Measurements from ENCODE around the gene HEYL.
"Not testable (repeated sequence)": the region's sequence is repeated elsewhere in the genome, so short reads cannot be mapped to it uniquely, and the experiment has no call there.

HEYL gene

DNA sequence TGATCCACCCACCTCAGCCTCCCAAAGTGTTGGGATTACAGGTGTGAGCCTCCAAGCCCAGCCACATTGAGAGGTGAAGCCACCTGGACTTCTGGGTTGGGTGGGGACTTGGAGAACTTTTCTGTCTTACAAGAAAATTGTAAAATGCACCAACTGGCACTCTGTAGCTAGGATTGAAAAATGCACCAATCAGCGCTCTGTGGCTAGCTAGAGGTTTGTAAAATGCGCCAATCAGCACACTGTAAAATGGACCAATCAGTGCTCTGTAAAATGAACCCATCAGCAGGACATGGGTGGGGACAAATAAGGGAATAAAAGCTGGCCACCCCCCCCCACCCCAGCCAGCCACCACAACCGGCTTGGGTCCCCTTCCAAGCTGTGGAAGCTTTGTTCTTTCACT lies 35.8 kb downstream of the HEYL start:
- DNase-seq (ENCODE audit: low spot score) = not testable (repeated sequence)

DNA sequence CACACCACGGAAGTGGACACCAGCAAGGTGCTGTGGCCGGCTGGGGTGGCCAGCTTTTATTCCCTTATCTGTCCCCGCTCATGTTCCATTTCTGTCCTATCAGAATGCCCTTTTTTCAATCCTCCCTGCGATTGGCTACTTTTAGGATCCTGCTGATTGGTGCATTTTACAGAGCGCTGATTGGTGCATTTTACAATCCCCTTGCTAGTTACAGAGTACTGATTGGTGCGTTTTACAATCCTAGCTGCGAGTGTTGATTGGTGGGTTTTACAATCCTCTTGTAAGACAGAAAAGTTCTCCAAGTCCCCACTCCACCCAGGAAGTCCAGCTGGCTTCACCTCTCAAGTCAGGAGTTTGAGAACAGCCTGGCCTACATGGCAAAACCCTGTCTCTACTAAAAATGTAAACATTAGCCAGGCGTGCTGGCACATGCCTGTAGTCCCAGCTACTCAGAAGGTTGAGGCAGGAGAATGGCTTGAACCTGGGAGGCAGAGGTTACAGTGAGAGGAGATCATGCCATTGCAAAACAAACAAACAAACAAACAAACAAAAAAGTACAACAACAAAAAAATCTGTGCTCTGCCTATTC lies 37.7 kb downstream of the HEYL start:
- DNase-seq (ENCODE audit: low spot score) = not testable (repeated sequence)

DNA sequence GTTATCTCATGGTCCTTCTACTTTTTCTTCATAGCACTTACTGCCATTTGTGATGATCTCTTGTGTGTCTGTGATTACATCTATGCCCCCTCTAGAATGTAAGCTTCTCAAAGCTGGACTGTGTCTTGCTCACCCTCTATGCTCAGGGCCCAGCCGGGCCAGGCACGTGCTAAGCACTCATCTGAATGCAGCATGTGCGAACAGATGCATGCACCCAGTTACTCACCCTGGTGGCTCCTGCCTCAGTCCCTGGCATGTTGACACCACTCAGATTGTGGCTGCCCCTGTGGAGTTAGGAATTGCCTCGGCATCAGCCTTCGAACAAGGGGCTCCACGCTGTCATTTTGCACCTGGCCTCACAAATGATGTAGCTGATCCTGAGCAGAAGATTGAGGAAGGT lies 43.3 kb downstream of the HEYL start:
- DNase-seq (ENCODE audit: low spot score) = no peak

DNA sequence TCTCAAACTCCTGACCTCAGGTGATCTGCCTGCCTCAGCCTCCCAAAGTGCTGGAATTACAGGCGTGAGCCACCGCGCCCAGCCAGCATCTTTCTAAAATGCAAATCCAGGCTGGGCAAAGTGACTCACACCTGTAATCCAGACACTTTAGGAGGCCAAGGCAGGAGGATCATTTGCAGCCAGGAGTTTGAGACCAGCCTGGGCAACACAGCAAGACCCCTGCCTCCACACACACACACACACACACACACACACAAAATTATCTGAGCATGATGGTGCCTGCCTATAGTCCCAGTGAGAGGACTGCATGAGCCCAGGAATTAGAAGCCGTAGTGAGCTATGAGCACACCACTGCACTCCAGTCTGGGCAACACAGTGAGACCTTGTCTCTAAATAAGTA lies 46.1 kb downstream of the HEYL start:
- no peak for DNase-seq (ENCODE audit: low spot score)

DNA sequence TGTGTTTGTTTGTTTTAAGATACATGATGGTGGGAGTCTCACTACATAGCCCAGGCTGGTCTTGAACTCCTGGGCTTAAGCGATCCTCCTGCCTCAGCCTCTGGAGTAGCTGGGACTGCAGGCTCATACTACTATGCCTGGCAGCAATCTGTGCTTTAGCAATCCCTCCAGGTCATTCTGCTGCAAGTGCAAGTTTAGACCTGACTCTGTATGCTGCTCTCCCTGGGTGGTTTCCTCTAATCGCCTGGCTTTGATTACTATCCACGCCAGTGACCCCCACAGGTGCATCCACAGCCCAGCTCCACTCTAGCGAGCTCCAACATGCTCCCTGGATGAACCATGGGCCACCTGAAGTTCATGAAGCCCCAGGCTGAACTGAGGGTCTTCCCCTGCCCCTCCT lies 47.4 kb downstream of the HEYL start:
- DNase-seq (ENCODE audit: low spot score) = no peak

DNA sequence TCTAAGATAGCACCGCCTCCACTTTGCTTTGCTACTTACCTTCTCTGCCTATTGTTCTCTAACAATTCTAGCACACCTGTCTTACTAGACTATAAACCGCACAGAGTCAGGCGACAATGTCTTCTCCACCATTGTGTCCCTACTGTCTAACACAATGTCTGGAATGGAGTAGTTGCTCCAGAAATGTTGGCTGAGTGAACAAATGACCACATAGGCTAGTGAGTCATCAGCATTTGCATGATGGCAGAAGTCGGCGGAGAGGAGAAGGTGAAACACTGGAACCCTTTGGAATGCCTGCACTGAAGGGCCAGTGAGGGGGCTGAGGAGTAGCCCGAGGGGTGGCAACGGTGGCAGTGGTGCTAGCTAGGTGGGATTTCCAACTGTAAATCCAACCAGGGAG lies 48.9 kb downstream of the HEYL start:
- DNase-seq (ENCODE audit: low spot score) = peak; percentile 46

DNA sequence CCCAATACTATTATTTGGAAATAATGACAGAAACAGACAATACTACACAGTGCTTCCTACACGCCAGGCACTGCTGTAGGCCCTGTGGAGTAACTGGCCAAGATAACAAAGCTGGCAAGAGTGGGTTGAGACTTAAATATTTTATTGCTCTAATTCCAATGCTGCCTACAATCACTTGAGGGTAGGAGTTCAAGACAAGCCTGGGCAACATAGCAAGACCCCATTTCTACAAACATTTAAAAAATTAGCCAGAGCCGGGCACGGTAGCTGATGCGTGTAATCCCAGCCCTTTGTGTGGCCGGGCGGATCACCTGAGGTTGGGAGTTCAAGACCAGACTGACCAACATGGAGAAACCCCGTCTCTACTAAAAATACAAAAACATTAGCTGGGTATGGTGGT lies 53.5 kb downstream of the HEYL start:
- DNase-seq (ENCODE audit: low spot score) = no peak

DNA sequence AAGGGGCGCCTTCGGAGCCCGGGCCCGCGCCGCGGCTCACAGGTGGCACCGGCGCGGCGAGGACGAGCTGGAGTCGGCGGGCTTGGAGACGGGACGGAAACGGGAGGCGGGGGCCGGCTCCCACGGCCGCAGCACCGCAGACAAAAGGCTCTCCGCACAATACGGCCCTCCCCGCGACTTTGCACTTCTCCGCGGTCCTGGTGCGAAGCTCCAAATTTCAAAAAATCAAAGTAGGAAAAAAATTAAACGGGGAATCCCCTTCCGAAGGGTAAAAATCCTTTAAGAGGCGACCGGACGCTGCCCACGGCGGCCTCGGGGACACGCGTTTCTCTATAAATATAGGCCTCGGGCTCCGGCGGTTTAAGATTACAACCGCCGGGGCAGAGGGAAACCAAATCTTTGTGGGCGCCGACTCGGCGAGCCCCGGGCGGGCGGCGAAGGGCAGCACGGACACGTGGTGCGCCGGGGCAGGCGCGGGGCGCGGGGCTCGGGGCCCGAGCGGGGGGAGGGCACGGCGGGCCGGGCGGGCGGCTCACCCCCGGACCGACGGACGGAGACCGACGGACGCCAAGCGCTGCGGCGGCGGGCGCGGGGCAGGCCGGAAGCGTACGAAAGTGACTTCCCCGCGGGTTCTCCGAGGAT lies 63.3 kb downstream of the HEYL start:
- peak; percentile 70 for DNase-seq (ENCODE audit: low spot score)

DNA sequence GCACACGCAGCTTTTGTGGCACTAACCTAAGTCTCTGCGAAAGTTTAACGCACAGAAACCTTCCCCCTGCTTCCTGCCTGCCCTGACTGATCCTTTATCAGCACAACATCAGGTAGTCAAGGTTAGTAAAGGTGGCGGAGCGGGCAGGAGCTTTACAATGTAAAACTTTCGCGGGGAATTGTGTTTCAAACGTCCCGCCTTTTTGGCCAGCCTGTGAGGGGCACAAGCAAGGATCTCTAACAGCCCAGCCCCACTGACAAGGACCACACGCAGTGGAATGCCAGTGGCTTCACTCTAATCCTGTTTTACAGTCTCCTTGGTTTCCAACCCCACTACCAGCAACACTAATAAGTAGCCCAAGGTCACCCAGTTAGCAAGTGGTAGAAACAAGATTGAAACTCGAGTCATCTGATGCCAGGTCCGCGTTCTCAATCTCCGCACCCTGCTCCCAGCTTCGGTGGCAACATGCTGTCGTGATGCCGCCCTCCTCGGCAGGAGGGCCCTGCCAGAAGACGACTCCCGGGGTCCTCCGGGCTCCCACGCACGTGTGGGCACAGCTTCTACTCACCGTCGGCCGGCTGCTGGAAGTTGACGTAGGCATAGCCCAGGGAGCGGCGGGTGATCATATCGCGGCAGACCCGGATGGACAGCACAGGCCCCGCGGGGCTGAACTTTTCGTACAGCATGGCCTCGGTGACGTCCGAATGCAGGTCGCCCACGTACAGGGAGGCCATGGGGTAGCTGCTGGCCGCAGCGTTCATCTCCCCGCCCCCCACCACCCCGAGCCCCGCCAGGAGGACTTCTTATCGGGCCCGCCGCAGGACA lies 64.0 kb downstream of the HEYL start:
- peak; percentile 69 for DNase-seq (ENCODE audit: low spot score)

DNA sequence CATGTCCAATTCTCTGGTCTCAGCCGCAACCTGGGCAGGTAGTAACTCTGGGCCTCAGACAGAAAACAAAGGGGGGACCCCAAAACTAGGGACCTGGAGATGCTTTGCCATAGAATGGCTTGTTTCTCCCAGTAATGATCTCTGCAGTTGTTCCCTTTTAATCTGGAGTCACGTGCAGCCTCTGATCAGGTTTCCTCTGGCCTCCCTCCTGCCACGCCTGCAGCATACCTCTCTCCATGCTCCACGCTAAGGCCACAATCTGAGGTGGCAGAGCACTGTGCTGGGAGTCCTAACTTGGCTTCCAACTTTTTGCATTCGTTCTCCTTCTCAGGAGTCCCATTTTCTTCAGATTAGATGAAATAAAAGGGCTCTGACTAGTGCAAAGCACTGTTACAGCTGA lies 64.8 kb downstream of the HEYL start:
- DNase-seq (ENCODE audit: low spot score) = no peak

Measured in AG20443 (cell line).